Osteoblast (primary cell): ENCODE data around the gene ZBTB7C. TPM values are rescaled to one million over a fixed set of nuclear protein-coding genes. Genes with fewer than 3 reads are reported as not detected.

Experiments
- DNase-seq: peaks from one replicate; pipeline ENCODE4 v3.0.0; 2011; ENCODE audit warnings: low spot score, mixed read lengths; ENCODE audit not compliant: insufficient read length; ENCODE audit errors: missing footprints
- H2AFZ ChIP-seq: 2 replicates; pipeline ENCODE4 v1.6.0; 2011; ENCODE audit warnings: mild to moderate bottlenecking, low read length
- H3K27ac ChIP-seq: 2 replicates; pipeline ENCODE4 v1.5.1; 2011; ENCODE audit warnings: mild to moderate bottlenecking, low read depth, low read length, moderate library complexity
- H3K27me3 ChIP-seq: 2 replicates; pipeline ENCODE4 v1.6.0; 2012; ENCODE audit warnings: mild to moderate bottlenecking, control low read depth, inconsistent platforms, low read length, moderate library complexity; ENCODE audit not compliant: insufficient read depth
- H3K36me3 ChIP-seq: 2 replicates; pipeline ENCODE4 v1.5.1; 2011; ENCODE audit warnings: mild to moderate bottlenecking, low read length, control low read depth, moderate library complexity; ENCODE audit not compliant: insufficient read depth
- H3K4me1 ChIP-seq: 2 replicates; pipeline ENCODE4 v1.5.1; 2011; ENCODE audit warnings: mild to moderate bottlenecking, low read length, control low read depth, moderate library complexity; ENCODE audit not compliant: insufficient read depth
- H3K4me2 ChIP-seq: 2 replicates; pipeline ENCODE4 v1.6.0; 2011; ENCODE audit warnings: mild to moderate bottlenecking, low read length; ENCODE audit not compliant: insufficient read depth
- H3K4me3 ChIP-seq: fragments of 200-600 bp; sonication (generic); 3 replicates; pipeline ENCODE4 v1.5.1; 2012; ENCODE audit warnings: mild to moderate bottlenecking, low read length, inconsistent platforms; ENCODE audit not compliant: insufficient read depth
- H3K79me2 ChIP-seq: 2 replicates; pipeline ENCODE4 v1.6.0; 2012; ENCODE audit warnings: mild to moderate bottlenecking, low read length, control low read depth, inconsistent platforms; ENCODE audit not compliant: insufficient read depth
- H3K9me3 ChIP-seq: 2 replicates; pipeline ENCODE4 v1.5.1; 2011; ENCODE audit warnings: low read depth, low read length, control low read depth
- H4K20me1 ChIP-seq: 2 replicates; pipeline ENCODE4 v1.6.0; 2012; ENCODE audit warnings: mild to moderate bottlenecking, low read length, control low read depth; ENCODE audit not compliant: insufficient read depth
- CTCF ChIP-seq: IDR thresholded peaks from 2 replicates; pipeline ENCODE4 v1.5.1; 2011; ENCODE audit warnings: mild to moderate bottlenecking, low read depth, low read length, moderate library complexity; ENCODE audit errors: extremely low read depth
- total RNA-seq: library from RNA; depleted of rRNA; stranded (reverse); fragments of >200 nt; gene quantifications from 2 replicates; pipeline ENCODE4 v1.2.3, GENCODE V29; 2012

ZBTB7C gene
- total RNA-seq, 1 donor, result 0.36 TPM

DNA sequence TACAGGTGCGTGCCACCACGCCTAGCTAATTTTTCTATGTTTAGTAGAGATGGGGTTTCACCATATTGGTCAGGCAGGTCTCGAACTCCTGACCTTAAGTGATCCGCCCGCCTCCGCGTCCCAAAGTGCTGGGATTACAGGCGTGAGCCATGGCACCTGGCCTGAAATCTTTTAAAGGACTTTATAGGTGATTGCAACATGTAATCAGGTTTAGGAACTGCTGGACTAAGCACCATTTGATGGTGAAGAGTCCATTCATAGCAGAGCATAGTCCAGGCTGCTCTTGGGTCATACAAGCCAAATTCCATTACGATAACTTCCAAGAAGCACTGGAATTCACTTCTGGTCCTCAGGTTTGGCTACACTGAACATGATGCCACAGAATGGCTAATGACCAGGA lies 278.1 kb downstream of the ZBTB7C start:
- H3K79me2 ChIP-seq, result no peaks in the 10 kb centered on the region
- no peaks in the 10 kb centered on the region for H3K4me1 ChIP-seq
- no peaks in the 10 kb centered on the region for H3K9me3 ChIP-seq
- no peaks in the 10 kb centered on the region for H3K36me3 ChIP-seq
- H3K27me3 ChIP-seq, result peaks cover 19% of the 10 kb centered on the region
- H2AFZ ChIP-seq, result no peak overlapping the region
- no peaks in the 10 kb centered on the region for H4K20me1 ChIP-seq
- no peak overlapping the region for H3K4me3 ChIP-seq
- DNase-seq, result no peak
- TF ChIP-seq CTCF, result no peak
- no peak overlapping the region for H3K27ac ChIP-seq
- no peak overlapping the region for H3K4me2 ChIP-seq

- no peak overlapping the region for H3K4me2 ChIP-seq
- no peaks in the 10 kb centered on the region for H3K79me2 ChIP-seq
- no peak overlapping the region for H3K27ac ChIP-seq
- no peak overlapping the region for H2AFZ ChIP-seq
- H3K36me3 ChIP-seq, result no peaks in the 10 kb centered on the region
- no peak for TF ChIP-seq CTCF
- no peaks in the 10 kb centered on the region for H3K4me1 ChIP-seq
- no peak for DNase-seq
- no peaks in the 10 kb centered on the region for H4K20me1 ChIP-seq
- H3K9me3 ChIP-seq, result no peaks in the 10 kb centered on the region
- H3K4me3 ChIP-seq, result no peak overlapping the region
- peaks cover 8% of the 10 kb centered on the region for H3K27me3 ChIP-seq
These were observed 279.5 kb downstream of the ZBTB7C start for GRCh38 chr18:48129621-48130082.

DNA sequence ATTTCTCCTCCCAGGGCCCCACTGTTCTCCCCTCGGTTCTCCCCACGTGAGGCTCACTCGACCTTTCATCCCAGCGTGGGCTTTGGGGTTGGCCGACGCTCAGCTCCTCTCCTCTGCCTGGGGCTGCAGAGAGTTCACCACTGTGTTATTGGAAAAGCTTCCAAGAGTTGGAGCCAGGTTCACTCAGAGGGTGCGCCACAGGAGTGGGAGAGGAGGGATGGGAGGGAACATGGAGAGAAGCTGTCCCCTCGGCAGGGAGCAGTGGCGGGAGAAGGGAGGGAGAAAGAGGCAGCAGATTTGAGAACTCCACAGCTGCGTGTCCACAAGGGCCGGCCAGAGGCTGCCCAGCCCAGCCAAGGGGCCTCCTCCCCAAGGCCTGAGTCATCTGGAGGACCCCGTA lies 281.6 kb downstream of the ZBTB7C start:
- Histone ChIP-seq H3K27me3 (peaks cover 6% of the 10 kb centered on the region), H3K36me3 (no peaks in the 10 kb centered on the region)

GRCh38 chr18:48126240-48126639 lies 282.9 kb downstream of the ZBTB7C start:
- Histone ChIP-seq H3K36me3 (no peaks in the 10 kb centered on the region), H3K4me3 (no peak overlapping the region), H3K9me3 (no peaks in the 10 kb centered on the region), H3K4me2 (no peak overlapping the region), H3K27ac (no peak overlapping the region), H2AFZ (no peak overlapping the region), H4K20me1 (no peaks in the 10 kb centered on the region), H3K4me1 (no peaks in the 10 kb centered on the region), H3K79me2 (no peaks in the 10 kb centered on the region), H3K27me3 (peaks cover 6% of the 10 kb centered on the region)
- DNase-seq, result peak; percentile 56
- TF ChIP-seq CTCF, result no peak

More for the DNA sequence above, 281.6 kb downstream of the ZBTB7C start:
- no peak for DNase-seq
- Histone ChIP-seq H3K79me2 (no peaks in the 10 kb centered on the region), H3K4me2 (no peak overlapping the region), H3K27ac (no peak overlapping the region), H4K20me1 (no peaks in the 10 kb centered on the region), H3K4me1 (no peaks in the 10 kb centered on the region), H2AFZ (no peak overlapping the region), H3K4me3 (no peak overlapping the region), H3K9me3 (no peaks in the 10 kb centered on the region)
- no peak for TF ChIP-seq CTCF
